ENCODE data around the gene ADGRA3. TPM values are rescaled to one million over a fixed set of nuclear protein-coding genes. Genes with fewer than 3 reads are reported as not detected.
A peak's percentile ranks its signal among the peaks of the same experiment; 100 is the strongest.

The ADGRA3 gene
- total RNA-seq, 4 donors from 2014 or later, result 99.1 to 117 (median 109) TPM

DNA sequence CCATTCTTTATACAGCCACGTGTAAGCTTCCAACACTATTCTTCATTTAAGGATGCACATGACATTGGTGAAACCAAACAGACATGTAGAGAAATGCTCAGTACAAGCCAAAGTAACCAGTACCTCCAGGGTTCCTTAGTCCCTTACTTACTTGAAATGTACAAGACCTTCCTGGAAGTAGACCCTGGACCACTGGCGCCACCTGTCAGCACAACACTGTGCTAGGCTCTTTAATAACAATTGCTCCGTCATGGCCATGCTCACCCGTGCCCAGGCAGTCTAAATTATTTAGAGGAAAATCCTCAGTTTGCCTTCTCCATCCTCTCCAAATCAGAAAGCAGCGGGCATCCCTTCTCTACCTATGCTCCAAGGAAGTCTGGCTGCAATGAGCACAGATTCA is 52.7 kb downstream of the ADGRA3 start:
- peaks cover 3 to 6% of the 10 kb centered on the region in 2 donors for H3K4me1 ChIP-seq
- WGBS, 2 donors, result 92 to 93% methylated on average over 5 of the region's 5 CpGs
- no peak overlapping the region for H3K4me3 ChIP-seq (replicated peaks in 1 of 3)
- TF ChIP-seq, protein P1, sequence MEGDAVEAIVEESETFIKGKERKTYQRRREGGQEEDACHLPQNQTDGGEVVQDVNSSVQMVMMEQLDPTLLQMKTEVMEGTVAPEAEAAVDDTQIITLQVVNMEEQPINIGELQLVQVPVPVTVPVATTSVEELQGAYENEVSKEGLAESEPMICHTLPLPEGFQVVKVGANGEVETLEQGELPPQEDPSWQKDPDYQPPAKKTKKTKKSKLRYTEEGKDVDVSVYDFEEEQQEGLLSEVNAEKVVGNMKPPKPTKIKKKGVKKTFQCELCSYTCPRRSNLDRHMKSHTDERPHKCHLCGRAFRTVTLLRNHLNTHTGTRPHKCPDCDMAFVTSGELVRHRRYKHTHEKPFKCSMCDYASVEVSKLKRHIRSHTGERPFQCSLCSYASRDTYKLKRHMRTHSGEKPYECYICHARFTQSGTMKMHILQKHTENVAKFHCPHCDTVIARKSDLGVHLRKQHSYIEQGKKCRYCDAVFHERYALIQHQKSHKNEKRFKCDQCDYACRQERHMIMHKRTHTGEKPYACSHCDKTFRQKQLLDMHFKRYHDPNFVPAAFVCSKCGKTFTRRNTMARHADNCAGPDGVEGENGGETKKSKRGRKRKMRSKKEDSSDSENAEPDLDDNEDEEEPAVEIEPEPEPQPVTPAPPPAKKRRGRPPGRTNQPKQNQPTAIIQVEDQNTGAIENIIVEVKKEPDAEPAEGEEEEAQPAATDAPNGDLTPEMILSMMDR (IDR thresholded peaks at IDR 0.05), result no peak
- no peak for TF ChIP-seq POLR2A (IDR thresholded peaks at IDR 0.05)
- intact Hi-C loops (cut with DNase I), result no loop called here
- no peaks in the 10 kb centered on the region for H3K9me3 ChIP-seq
- no peaks in the 10 kb centered on the region for H3K36me3 ChIP-seq
- H3K27me3 ChIP-seq, result no peaks in the 10 kb centered on the region
- DNase-seq, result no peak
- H3K27ac ChIP-seq, result no peak overlapping the region

DNA sequence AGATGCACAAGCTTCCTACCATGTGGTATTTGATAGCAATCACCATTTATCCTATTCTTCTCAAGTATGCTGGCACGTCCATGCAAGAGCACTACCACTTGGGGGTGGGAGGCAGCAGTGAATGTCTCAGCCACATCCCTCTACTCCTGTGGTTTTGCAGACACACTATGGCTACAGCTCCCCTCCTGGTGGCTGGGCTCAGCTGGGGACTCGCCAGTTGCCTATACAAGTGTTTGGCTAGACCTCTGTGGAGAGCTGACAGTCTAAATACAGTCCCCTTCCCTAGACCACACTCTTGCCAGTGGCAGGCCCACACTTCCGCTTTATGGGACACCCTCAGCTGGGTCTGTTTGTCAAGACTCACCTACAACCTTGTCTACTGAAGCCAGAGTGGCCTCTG is 53.2 kb downstream of the ADGRA3 start:
- peaks cover 3 to 11% of the 10 kb centered on the region in 2 donors for H3K4me1 ChIP-seq
- H3K4me3 ChIP-seq (replicated peaks in 1 of 3), result no peak overlapping the region
- H3K27me3 ChIP-seq, result no peaks in the 10 kb centered on the region
- DNase-seq, result no peak
- no peak for TF ChIP-seq POLR2A (IDR thresholded peaks at IDR 0.05)
- TF ChIP-seq, protein P1 (IDR thresholded peaks at IDR 0.05), result no peak
- intact Hi-C loops (cut with DNase I), result no loop called here
- 97 to 98% methylated on average over 3 of the region's 3 CpGs for WGBS, 2 donors
- no peaks in the 10 kb centered on the region for H3K36me3 ChIP-seq
- H3K9me3 ChIP-seq, result no peaks in the 10 kb centered on the region
- H3K27ac ChIP-seq, result no peak overlapping the region

DNA sequence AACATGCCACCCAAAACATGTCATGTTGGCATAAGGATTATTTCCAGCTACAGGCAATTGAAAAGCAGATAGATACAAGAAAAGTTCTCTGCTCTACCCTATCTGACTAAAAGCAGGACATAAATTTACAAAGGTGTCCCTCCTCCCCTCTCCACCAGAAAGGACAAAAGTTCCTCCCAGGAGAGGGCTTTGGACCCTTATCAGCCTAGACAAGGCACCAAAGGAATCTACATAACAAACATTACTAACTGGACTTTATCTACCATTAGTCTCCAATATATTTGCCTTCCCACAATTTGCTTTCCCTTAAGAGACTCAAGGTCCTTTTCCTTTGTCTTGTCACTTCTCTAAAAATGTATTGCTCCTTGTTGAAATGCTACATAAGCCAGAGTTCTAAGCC is 55.6 kb downstream of the ADGRA3 start:
- Histone ChIP-seq H3K27ac (no peak overlapping the region), H3K4me3 (replicated peaks in 1 of 3) (no peak overlapping the region), H3K9me3 (no peaks in the 10 kb centered on the region), H3K36me3 (no peaks in the 10 kb centered on the region), H3K4me1 (peaks cover 3 to 11% of the 10 kb centered on the region in 2 donors), H3K27me3 (no peaks in the 10 kb centered on the region)
- intact Hi-C loops (cut with DNase I), result no loop called here
- no peak for DNase-seq
- TF ChIP-seq, protein P1 (IDR thresholded peaks at IDR 0.05), result no peak
- no peak for TF ChIP-seq POLR2A (IDR thresholded peaks at IDR 0.05)

DNA sequence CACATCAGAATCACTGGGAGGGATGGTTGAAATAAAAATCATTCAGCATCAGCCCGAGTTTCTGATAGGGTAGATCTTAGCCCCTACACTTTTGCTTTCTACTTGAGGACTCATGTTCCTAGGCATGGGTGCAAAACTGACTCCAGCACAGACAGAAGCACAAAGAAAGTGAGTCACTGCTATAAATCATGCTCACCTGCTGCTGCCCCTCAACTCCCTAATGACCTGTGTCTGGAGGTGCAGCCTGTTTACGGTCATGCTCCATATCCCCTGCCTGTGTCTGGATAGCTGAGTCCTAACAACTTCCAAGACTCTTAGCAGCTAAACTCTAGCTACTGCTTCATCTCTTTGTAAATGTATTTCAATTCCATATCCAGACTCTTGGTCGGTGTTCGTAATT is 57.8 kb downstream of the ADGRA3 start:
- Histone ChIP-seq H3K27me3 (no peaks in the 10 kb centered on the region), H3K4me1 (peaks cover 3 to 11% of the 10 kb centered on the region in 2 donors), H3K9me3 (no peaks in the 10 kb centered on the region), H3K27ac (no peak overlapping the region), H3K36me3 (no peaks in the 10 kb centered on the region), H3K4me3 (replicated peaks in 1 of 3) (no peak overlapping the region)
- no peak for TF ChIP-seq POLR2A (IDR thresholded peaks at IDR 0.05)
- TF ChIP-seq, protein P1 (IDR thresholded peaks at IDR 0.05), result no peak
- peak; percentile 65 to 69 for DNase-seq
- WGBS, 2 donors, result 65 to 66% methylated on average over 4 of the region's 4 CpGs
- intact Hi-C loops (cut with DNase I), result no loop called here

DNA sequence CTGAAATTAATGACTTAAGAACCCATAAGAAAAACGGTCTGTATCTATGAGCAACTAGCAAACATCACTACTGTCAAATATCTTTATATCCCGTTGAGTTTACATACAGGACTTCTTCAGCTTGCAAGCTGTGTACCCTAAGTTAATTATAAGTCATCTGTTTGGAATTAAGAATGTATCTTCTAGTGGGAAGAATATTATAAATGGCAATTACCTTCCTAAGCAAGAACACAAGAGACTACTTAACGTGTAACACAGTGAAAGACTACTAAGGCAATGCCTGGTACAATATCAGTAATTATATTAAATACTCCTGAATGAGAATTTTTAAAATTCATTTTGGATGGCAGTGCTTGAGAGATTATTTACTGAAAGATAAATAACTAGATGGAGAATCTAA is 58.5 kb downstream of the ADGRA3 start:
- no peak for TF ChIP-seq POLR2A (IDR thresholded peaks at IDR 0.05)
- TF ChIP-seq, protein P1 (IDR thresholded peaks at IDR 0.05), result no peak
- DNase-seq, result no peak
- intact Hi-C loops (cut with DNase I), result no loop called here
- peaks cover 3 to 11% of the 10 kb centered on the region in 2 donors for H3K4me1 ChIP-seq
- 91 to 92% methylated on average over 3 of the region's 3 CpGs for WGBS, 2 donors
- no peaks in the 10 kb centered on the region for H3K27me3 ChIP-seq
- no peaks in the 10 kb centered on the region for H3K9me3 ChIP-seq
- H3K36me3 ChIP-seq, result no peaks in the 10 kb centered on the region
- no peak overlapping the region for H3K27ac ChIP-seq
- H3K4me3 ChIP-seq (replicated peaks in 1 of 3), result no peak overlapping the region

All from thyroid gland (tissue), 4 donors.